ENCODE results near the gene XRCC3.

Gene XRCC3

DNA sequence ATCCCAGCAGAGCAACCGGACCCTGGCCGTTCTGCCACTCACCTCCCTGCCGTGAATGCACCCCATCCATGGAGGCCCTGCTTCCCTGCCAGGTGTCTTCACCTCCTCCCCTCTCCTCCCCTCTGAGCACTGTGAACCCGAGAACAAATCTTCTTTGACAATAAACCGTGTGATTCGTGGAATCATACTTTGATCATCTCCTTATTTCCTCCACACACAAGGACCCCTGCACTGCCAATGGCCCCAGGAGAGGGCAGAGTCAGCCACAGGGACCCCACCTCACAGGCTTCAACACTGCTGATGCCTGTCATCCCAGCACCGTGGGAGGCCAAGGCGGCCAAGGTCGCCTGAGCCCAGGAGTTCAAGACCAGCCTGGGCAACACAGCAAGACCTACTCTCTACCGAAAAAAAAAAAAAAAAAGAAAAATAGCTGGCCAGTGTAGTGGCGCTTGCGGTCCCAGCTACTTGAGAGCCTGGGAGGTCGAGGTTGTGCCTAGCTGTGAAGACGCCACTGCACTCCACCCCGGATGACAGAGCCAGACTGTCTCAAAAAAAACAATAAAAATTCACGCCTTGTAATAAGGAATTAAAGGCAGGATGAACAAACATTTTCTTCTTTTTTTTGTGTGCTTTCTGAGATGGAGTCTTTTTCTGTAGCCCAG, 1.1 kb downstream of the XRCC3 start:
- ChIA-PET CTCF (interaction anchor here (1.0 kb wide), 1 partner anchor 195 kb away, joined by 3 read pairs; no protein-coding TSS in a partner anchor), POLR2A (ENCODE audit: low non-redundant PET) (interaction anchor here (0.6 kb wide), 1 partner anchor 11 kb away, joined by 3 read pairs; no protein-coding TSS in a partner anchor)
- DNase-seq (ENCODE audit: low spot score) = no peak
- TF ChIP-seq, protein P1, sequence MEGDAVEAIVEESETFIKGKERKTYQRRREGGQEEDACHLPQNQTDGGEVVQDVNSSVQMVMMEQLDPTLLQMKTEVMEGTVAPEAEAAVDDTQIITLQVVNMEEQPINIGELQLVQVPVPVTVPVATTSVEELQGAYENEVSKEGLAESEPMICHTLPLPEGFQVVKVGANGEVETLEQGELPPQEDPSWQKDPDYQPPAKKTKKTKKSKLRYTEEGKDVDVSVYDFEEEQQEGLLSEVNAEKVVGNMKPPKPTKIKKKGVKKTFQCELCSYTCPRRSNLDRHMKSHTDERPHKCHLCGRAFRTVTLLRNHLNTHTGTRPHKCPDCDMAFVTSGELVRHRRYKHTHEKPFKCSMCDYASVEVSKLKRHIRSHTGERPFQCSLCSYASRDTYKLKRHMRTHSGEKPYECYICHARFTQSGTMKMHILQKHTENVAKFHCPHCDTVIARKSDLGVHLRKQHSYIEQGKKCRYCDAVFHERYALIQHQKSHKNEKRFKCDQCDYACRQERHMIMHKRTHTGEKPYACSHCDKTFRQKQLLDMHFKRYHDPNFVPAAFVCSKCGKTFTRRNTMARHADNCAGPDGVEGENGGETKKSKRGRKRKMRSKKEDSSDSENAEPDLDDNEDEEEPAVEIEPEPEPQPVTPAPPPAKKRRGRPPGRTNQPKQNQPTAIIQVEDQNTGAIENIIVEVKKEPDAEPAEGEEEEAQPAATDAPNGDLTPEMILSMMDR (conservative IDR thresholded peaks at IDR 0.05; ENCODE audit: low read depth) = no peak
- peak overlapping the region; percentile 99 for H3K27ac ChIP-seq

DNA sequence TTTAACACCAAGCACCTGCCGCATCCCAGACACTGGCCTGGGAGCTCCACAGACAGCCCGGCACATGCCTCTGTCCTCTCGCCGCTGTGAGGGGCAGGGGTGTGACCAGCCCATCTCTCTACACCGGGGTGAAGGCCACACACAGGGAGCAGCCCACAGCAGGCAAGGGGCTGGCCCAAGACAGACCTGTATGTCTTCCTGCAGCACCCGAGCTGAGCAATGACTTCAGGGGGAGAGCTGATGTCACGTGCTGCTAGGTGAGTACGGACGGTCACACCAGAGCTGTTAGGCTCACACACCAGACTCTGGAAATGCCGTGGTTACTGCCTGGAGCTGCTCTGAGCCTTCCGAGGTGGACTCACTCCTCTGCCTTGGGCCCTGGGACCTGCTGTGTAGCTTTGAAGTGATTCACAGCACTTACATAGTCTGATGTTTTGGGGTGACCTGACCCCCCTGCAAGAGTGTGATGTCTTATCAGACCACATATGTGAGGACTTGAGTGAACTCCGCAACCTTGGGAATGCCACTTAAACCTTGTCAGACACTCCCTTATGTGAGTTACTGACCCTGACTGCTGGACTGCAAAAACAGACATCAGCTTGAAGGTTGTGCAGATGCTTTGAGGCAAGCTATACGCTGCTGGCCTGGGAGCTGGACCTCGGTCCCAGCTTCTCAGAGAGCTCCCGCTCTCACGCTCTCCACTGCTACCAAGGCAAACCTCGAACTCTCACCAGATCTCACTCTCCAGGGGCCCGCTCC, 1.8 kb downstream of the XRCC3 start:
- ChIA-PET POLR2A (ENCODE audit: low non-redundant PET) (no interaction called here), CTCF (interaction anchor here (1.0 kb wide), 1 partner anchor 195 kb away, joined by 3 read pairs; no protein-coding TSS in a partner anchor)
- peak overlapping the region; percentile 99 for H3K27ac ChIP-seq
- DNase-seq (ENCODE audit: low spot score) = no peak
- TF ChIP-seq, protein P1 (conservative IDR thresholded peaks at IDR 0.05; ENCODE audit: low read depth) = no peak

DNA sequence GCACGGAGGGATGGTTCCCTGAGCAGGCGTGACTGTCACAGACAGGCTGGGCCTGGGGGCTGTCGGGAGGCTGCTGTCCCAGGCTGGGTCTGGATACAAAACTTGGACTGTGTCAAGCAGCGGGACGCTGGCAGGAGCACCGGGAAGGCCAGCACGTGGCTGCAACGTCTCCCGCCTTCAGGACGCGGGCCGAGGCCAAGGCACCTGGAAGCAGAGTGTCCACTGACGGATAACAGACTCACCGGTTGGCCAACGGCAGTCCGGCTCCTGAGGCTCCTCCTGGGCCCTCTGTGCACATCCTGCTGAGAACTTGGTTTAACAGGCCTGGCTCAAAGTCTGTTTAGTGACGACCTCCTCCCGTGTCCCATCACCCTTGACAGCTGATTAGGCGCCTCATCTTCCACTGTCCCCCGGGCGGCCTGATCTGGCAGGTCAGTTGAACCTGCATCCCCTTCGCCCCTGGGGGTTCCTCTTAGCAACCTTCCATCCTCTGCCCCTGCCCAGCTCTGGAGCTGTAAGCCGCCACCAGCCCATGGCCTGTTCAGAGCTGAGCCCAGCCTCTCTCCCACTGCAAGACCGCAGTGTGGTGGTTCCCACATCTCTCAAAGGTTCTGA, 2.5 kb downstream of the XRCC3 start:
- ChIA-PET POLR2A (ENCODE audit: low non-redundant PET) (no interaction called here), CTCF (interaction anchor here (1.0 kb wide), 1 partner anchor 194 kb away, joined by 3 read pairs; no protein-coding TSS in a partner anchor)
- H3K27ac ChIP-seq = peak overlapping the region; percentile 99
- no peak for DNase-seq (ENCODE audit: low spot score)
- TF ChIP-seq, protein P1 (conservative IDR thresholded peaks at IDR 0.05; ENCODE audit: low read depth) = no peak

DNA sequence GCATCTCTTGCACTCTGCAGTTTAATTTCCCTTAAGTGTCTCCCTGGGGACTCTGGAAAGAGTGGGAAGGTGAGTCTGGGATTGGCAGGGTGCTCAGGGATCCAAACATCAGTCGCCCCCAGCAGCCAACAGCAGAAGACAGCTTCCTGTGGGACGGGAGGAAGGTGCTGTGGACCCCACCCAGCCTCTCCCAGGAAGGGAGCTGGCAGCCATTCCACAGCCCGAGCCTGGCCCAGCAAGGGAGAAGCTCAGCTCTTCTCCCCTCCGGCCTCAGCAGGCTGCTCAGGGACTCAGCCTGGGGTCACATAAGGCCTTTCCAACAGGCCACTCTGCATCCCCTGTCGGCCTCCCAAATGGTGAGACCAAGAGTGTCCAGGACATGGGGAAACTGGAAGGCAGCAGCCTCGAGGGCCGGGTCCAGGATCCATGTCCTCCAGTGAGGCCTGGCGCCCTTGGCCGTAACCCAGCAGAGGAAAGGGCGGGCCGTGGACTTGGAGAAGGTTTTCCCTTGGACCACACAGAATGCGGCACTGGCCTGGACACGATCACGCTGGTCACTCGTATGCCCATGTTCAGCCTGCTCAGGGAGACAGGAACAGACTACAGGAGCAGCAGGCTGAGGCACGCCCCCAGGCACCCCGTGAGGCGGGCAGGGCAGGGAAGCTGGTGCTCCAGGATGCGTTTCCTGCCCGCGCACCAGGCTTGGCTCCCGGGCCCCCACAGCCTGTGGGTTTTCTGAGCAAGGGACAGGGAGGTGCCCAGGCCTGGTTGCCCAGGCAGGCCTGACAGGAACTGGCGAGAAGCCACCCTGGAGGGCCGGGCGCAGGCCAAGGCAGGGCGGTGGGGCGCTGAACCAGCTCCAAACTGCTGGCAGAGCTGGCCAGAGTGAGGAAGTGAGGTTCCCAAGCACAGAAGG, 3.5 kb downstream of the XRCC3 start:
- POLR2A ChIA-PET (ENCODE audit: low non-redundant PET) = no interaction called here
- peak overlapping the region; percentile 99 for H3K27ac ChIP-seq
- TF ChIP-seq, protein P1 (conservative IDR thresholded peaks at IDR 0.05; ENCODE audit: low read depth) = no peak
- peak; percentile 67 for DNase-seq (ENCODE audit: low spot score)
- CTCF ChIA-PET = interaction anchor here (0.6 to 0.7 kb wide), 2 partner anchors 14 to 392 kb away, joined by 3 read pairs; no protein-coding TSS in a partner anchor

DNA sequence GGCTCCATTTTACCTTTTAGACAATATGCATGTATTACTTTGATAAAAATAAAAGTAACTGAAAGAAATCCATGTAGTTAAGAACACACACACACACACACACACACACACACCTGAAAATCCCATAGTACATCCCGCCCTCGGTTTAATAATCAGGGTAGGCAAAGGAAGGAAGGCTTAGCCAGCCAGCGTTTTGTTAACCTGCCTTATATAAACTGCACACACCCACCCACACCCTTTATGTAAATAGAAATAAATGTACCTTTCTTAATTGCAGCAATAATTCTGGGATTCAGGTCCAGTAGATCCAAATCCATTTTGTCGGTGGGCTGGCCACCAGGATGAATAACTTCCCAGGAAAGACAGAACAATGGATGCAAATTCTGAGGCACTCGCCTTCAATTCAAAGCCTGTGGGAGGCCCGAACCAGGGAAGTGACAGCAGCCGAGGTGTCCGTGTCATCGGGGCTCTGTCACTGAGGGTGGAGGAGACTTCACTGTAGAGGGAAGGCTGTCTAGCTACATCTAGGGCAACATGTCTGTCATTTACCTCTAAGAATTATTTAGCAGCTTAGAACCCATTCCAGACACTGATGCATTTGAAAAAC, 4.4 kb downstream of the XRCC3 start:
- TF ChIP-seq, protein P1 (conservative IDR thresholded peaks at IDR 0.05; ENCODE audit: low read depth) = no peak
- POLR2A ChIA-PET (ENCODE audit: low non-redundant PET) = no interaction called here
- DNase-seq (ENCODE audit: low spot score) = no peak
- H3K27ac ChIP-seq = peak overlapping the region; percentile 99
- CTCF ChIA-PET = no interaction called here
